GM06990 (cell line): ENCODE measurements around the gene ANKH.

Source experiments
- DNase-seq: peaks from one replicate; pipeline ENCODE4 v3.0.0-alpha.2; 2011; ENCODE audit not compliant: insufficient read length; ENCODE audit errors: extremely low read depth
- H3K27me3 ChIP-seq: replicated peaks from 2 replicates; pipeline ENCODE4 v1.6.0; 2011; ENCODE audit warnings: low read length; ENCODE audit not compliant: control insufficient read depth, insufficient read depth
- H3K36me3 ChIP-seq: 2 replicates; pipeline ENCODE4 v1.5.1; 2011; ENCODE audit warnings: low read length; ENCODE audit not compliant: control insufficient read depth, insufficient read depth
- H3K4me3 ChIP-seq: replicated peaks from 2 replicates; pipeline ENCODE4 v1.5.1; 2011; ENCODE audit warnings: low read depth, mild to moderate bottlenecking, control low read depth, low read length
- CTCF ChIP-seq: IDR thresholded peaks from 2 replicates; pipeline ENCODE4 v1.5.1; 2011; ENCODE audit warnings: low read length, control low read depth, mild to moderate bottlenecking, inconsistent platforms; ENCODE audit not compliant: insufficient read depth, poor library complexity, severe bottlenecking

ANKH gene

GRCh38 chr5:14914193-14914592 lies 42.6 kb upstream of the ANKH start:
- Histone ChIP-seq H3K27me3 (no peaks in the 10 kb centered on the region; the same call in 1 of the 2 replicates), H3K36me3 (no peaks in the 10 kb centered on the region)
- DNase-seq = no peak

GRCh38 chr5:14913096-14913495 lies 41.5 kb upstream of the ANKH start:
- TF ChIP-seq CTCF = no peak
- no peak overlapping the region for H3K4me3 ChIP-seq
- no peaks in the 10 kb centered on the region; the same call in 1 of the 2 replicates for H3K27me3 ChIP-seq
- H3K36me3 ChIP-seq = no peaks in the 10 kb centered on the region
- DNase-seq = no peak

More at GRCh38 chr5:14914193-14914592, 42.6 kb upstream of the ANKH start:
- TF ChIP-seq CTCF = no peak
- no peak overlapping the region for H3K4me3 ChIP-seq

- no peak for DNase-seq
- TF ChIP-seq CTCF = no peak
- H3K27me3 ChIP-seq = no peaks in the 10 kb centered on the region; the same call in 1 of the 2 replicates
- no peak overlapping the region for H3K4me3 ChIP-seq
- H3K36me3 ChIP-seq = no peaks in the 10 kb centered on the region
Measured at GRCh38 chr5:14912206-14912605, 40.6 kb upstream of the ANKH start.

GRCh38 chr5:14909369-14909768 lies 37.8 kb upstream of the ANKH start:
- no peak for DNase-seq
- Histone ChIP-seq H3K36me3 (no peaks in the 10 kb centered on the region), H3K27me3 (no peaks in the 10 kb centered on the region; the same call in none of the 2 replicates), H3K4me3 (no peak overlapping the region)
- no peak for TF ChIP-seq CTCF

- DNase-seq = no peak
- no peaks in the 10 kb centered on the region; the same call in none of the 2 replicates for H3K27me3 ChIP-seq
- no peaks in the 10 kb centered on the region for H3K36me3 ChIP-seq
- TF ChIP-seq CTCF = no peak
- no peak overlapping the region for H3K4me3 ChIP-seq
Measured at GRCh38 chr5:14908172-14908571, 36.6 kb upstream of the ANKH start.

- DNase-seq = no peak
- no peak overlapping the region for H3K4me3 ChIP-seq
- no peaks in the 10 kb centered on the region for H3K36me3 ChIP-seq
- no peak for TF ChIP-seq CTCF
- H3K27me3 ChIP-seq = peaks cover 2% of the 10 kb centered on the region
Measured at GRCh38 chr5:14906628-14907027, 35.0 kb upstream of the ANKH start.
